NCI-H524 treated with DMSO at 0.1 percent for 48 hours (cell line): Measurements from ENCODE around the gene SMAP2.
"Not testable (repeated sequence)": the region's sequence is repeated elsewhere in the genome, so short reads cannot be mapped to it uniquely, and the experiment has no call there.

Source experiments
- DNase-seq: peaks from one replicate; lab custom pipeline; 2025; lab: John Stamatoyannopoulos, UW

Gene SMAP2

GRCh38 chr1:40372658-40373322 lies 737 bp upstream of the SMAP2 start:
- no peak for DNase-seq

GRCh38 chr1:40377512-40377911 lies 4.0 kb downstream of the SMAP2 start:
- DNase-seq, result no peak

GRCh38 chr1:40379785-40380452 lies 6.4 kb downstream of the SMAP2 start:
- DNase-seq, result no peak

- DNase-seq, result no peak
Observed at GRCh38 chr1:40380817-40381216, 7.3 kb downstream of the SMAP2 start.

- DNase-seq, result no peak
Observed at GRCh38 chr1:40381268-40382107, 8.0 kb downstream of the SMAP2 start.

GRCh38 chr1:40382108-40382460 lies 8.6 kb downstream of the SMAP2 start:
- no peak for DNase-seq

GRCh38 chr1:40382601-40383000 lies 9.1 kb downstream of the SMAP2 start:
- no peak for DNase-seq

- no peak for DNase-seq
Observed at GRCh38 chr1:40383095-40383487, 9.6 kb downstream of the SMAP2 start.

- DNase-seq, result no peak
Observed at GRCh38 chr1:40383488-40384412, 10.2 kb downstream of the SMAP2 start.

GRCh38 chr1:40384413-40384762 lies 10.9 kb downstream of the SMAP2 start:
- DNase-seq, result no peak

GRCh38 chr1:40384887-40385286 lies 11.4 kb downstream of the SMAP2 start:
- no peak for DNase-seq

GRCh38 chr1:40385437-40386358 lies 12.2 kb downstream of the SMAP2 start:
- DNase-seq, result no peak

- DNase-seq, result no peak
Observed at GRCh38 chr1:40386359-40386723, 12.8 kb downstream of the SMAP2 start.

GRCh38 chr1:40386796-40387195 lies 13.3 kb downstream of the SMAP2 start:
- DNase-seq, result no peak

- not testable (repeated sequence) for DNase-seq
Observed at GRCh38 chr1:40387381-40388306, 14.1 kb downstream of the SMAP2 start.

GRCh38 chr1:40388456-40389321 lies 15.2 kb downstream of the SMAP2 start:
- DNase-seq, result not testable (repeated sequence)

GRCh38 chr1:40389322-40389803 lies 15.8 kb downstream of the SMAP2 start:
- no peak for DNase-seq

- DNase-seq, result no peak
Observed at GRCh38 chr1:40389871-40390560, 16.5 kb downstream of the SMAP2 start.
